Transverse colon (tissue), 4 donors: ENCODE results near the gene DHRS12. TPM values are rescaled to one million over a fixed set of nuclear protein-coding genes. Genes with fewer than 3 reads are reported as not detected.

Experiments used
- DNase-seq: peaks from one replicate; pipeline ENCODE4 v3.0.0-alpha.2; 2019
- H3K27ac ChIP-seq, 4 donors: fragments of 200-600 bp; sonication (generic); 2 replicates each; pipeline ENCODE4 v1.5.1; 2016 to 2018; ENCODE audit warnings: inconsistent platforms in 4 of 4
- H3K27me3 ChIP-seq: fragments of 200-600 bp; sonication (generic); 2 replicates; pipeline ENCODE4 v1.5.1; 2017; ENCODE audit warnings: inconsistent platforms
- H3K36me3 ChIP-seq, 4 donors: fragments of 200-600 bp; sonication (generic); 2 replicates each; pipeline ENCODE4 v1.5.1; 2017 to 2019; ENCODE audit warnings: inconsistent platforms in 4 of 4
- H3K4me1 ChIP-seq, 4 donors: fragments of 200-600 bp; sonication (generic); 2 replicates each; pipeline ENCODE4 v1.5.1; 2017 to 2020; ENCODE audit warnings: inconsistent platforms in 4 of 4
- H3K4me3 ChIP-seq, 4 donors: fragments of 200-600 bp; sonication (generic); 1 replicate in 1 of 4; 2 replicates in 3 of 4; pipeline versions ENCODE4 v1.5.1 to v1.6.1; 2017 to 2019; ENCODE audit warnings: inconsistent platforms in 4 of 4
- H3K9me3 ChIP-seq, 2 donors: fragments of 200-600 bp; sonication (generic); 2 replicates each; pipeline ENCODE4 v1.5.1; 2017 to 2019; ENCODE audit warnings: inconsistent platforms in 2 of 2
- EP300 ChIP-seq: sonication (generic); formaldehyde crosslinking; IDR thresholded peaks from one replicate; pipeline ENCODE4 v1.6.1; 2017; ENCODE audit warnings: antibody characterized with exemption, low read depth
- POLR2A ChIP-seq: fragments of 450-650 bp; IDR thresholded peaks from one replicate; pipeline ENCODE4 v1.6.1; 2016; ENCODE audit warnings: antibody characterized with exemption, mild to moderate bottlenecking, moderate library complexity
- POLR2AphosphoS5 ChIP-seq, 3 donors: sonication (generic); formaldehyde crosslinking; IDR thresholded peaks; one replicate each; pipeline ENCODE4 v1.6.1; 2016; ENCODE audit warnings: antibody characterized with exemption in 3 of 3
- WGBS, 2 donors: methylation state at CpG; one replicate each; pipeline ENCODE4 v1.1.5; 2018; ENCODE audit warnings: low coverage in 1 of 2; 5-methylcytosine and 5-hydroxymethylcytosine counted together
- in situ Hi-C, 4 donors: fragments of 200-750 bp; cut with MboI; loops; one replicate each; pipeline versions ENCODE4 v1.15.0 to v1.15.1; 2017; ENCODE audit warnings: low sequenced_read_pairs in 3 of 4, low pct_ligation_motif_present in 1 of 4, low pct_unique_long_range_greater_than_20kb in 1 of 4
- intact Hi-C: fragments of 100-400 bp; cut with DNase I; formaldehyde crosslinking; loops from one replicate; pipeline ENCODE4 v1.15.1; 2023; ENCODE audit warnings: low total_unique reads
- total RNA-seq, 4 donors: library from RNA; depleted of rRNA; stranded (reverse); fragments of >200 nt; gene quantifications; one replicate each; pipeline ENCODE4 v1.1.0, GENCODE V29; 2016
- TF ChIP-seq, protein P1 (sequence below), 5 experiments: fragments of 200-600 bp in 3 of 5; fragments of 450-650 bp in 2 of 5; sonication (generic) in 3 of 5; IDR thresholded peaks; 1 replicate in 2 of 5; 2 replicates in 3 of 5; pipeline ENCODE4 v1.5.1; 2016 to 2017; ENCODE audit warnings: antibody characterized with exemption in 5 of 5, inconsistent platforms in 3 of 5, mild to moderate bottlenecking in 2 of 5, moderate library complexity in 1 of 5

The DHRS12 gene
- total RNA-seq, 4 donors from 2014 or later, result 5.2 to 17.8 (median 13.5) TPM

GRCh38 chr13:51819544-51819943, 15.6 kb upstream of the DHRS12 start:
- in situ Hi-C loops, result loop anchor here in 1 of 4 donors (25.0 kb wide), 2 partner anchors 318 to 618 kb away; partner anchors contain the start of gene NEK5
- TF ChIP-seq, protein P1, sequence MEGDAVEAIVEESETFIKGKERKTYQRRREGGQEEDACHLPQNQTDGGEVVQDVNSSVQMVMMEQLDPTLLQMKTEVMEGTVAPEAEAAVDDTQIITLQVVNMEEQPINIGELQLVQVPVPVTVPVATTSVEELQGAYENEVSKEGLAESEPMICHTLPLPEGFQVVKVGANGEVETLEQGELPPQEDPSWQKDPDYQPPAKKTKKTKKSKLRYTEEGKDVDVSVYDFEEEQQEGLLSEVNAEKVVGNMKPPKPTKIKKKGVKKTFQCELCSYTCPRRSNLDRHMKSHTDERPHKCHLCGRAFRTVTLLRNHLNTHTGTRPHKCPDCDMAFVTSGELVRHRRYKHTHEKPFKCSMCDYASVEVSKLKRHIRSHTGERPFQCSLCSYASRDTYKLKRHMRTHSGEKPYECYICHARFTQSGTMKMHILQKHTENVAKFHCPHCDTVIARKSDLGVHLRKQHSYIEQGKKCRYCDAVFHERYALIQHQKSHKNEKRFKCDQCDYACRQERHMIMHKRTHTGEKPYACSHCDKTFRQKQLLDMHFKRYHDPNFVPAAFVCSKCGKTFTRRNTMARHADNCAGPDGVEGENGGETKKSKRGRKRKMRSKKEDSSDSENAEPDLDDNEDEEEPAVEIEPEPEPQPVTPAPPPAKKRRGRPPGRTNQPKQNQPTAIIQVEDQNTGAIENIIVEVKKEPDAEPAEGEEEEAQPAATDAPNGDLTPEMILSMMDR (IDR thresholded peaks at IDR 0.05), result no peak
- no peak for TF ChIP-seq EP300
- no peak for TF ChIP-seq POLR2AphosphoS5 (IDR thresholded peaks at IDR 0.05)
- no peak for TF ChIP-seq POLR2A
- H3K36me3 ChIP-seq, result no peaks in the 10 kb centered on the region
- H3K4me3 ChIP-seq, result no peak overlapping the region
- no peaks in the 10 kb centered on the region for H3K9me3 ChIP-seq
- intact Hi-C loops, result no loop called here
- WGBS, 2 donors, result 85% methylated on average over 3 of the region's 3 CpGs; no CpG with 5 or more reads in 1 of the 2 donors
- H3K4me1 ChIP-seq, result peaks cover 5 to 13% (median 10%) of the 10 kb centered on the region in 4 donors
- H3K27ac ChIP-seq, result no peak overlapping the region
- no peaks in the 10 kb centered on the region for H3K27me3 ChIP-seq
- DNase-seq, result no peak

DNA sequence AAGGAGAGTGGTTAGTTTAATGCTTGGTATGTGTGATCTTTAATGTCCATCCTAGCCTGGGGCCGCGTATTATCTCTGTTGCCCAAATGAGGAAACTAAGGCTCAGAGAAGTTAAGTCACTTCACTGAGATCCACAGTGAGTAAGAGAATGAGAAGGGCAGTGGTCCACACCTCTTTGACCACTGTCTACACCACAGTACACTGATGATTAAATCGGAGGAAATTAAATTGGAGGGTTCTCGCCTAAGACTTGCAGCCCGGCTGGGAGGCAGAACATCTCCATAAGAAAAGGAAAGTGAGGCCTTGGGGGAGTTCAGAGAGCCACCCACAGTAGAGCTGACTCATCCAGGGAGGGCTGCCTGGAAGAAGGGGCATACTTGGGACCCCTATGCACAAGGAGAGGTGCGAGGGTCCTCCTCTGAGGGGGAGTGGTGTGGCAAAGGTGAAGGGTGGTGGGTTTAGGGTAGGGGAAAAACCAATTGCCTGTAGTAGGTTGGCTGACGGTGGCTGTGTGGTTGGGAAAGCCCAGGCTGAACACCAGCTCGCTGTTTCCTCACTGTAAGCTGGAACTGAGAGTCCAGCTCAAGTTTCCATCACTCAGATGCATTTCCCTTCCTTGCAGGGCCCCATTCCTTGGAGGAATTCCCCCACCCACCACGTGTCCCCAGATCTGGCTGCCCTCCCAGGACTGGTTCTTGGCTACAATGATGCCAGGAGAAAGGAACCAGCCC, 15.0 kb upstream of the DHRS12 start:
- DNase-seq, result no peak
- no peak overlapping the region for H3K27ac ChIP-seq
- no peak for TF ChIP-seq EP300
- TF ChIP-seq POLR2A, result no peak
- TF ChIP-seq, protein P1 (IDR thresholded peaks at IDR 0.05), result no peak
- TF ChIP-seq POLR2AphosphoS5 (IDR thresholded peaks at IDR 0.05), result no peak
- in situ Hi-C loops (loop anchor here in 1 of 4 donors (25.0 kb wide), 2 partner anchors 318 to 618 kb away; partner anchors contain the start of gene NEK5), intact Hi-C loops (no loop called here)
- no peaks in the 10 kb centered on the region for H3K9me3 ChIP-seq
- H3K4me3 ChIP-seq, result no peak overlapping the region
- H3K4me1 ChIP-seq, result peaks cover 5 to 13% (median 10%) of the 10 kb centered on the region in 4 donors
- H3K36me3 ChIP-seq, result no peaks in the 10 kb centered on the region
- 75% methylated on average over 9 of the region's 9 CpGs; no CpG with 5 or more reads in 1 of the 2 donors for WGBS, 2 donors
- no peaks in the 10 kb centered on the region for H3K27me3 ChIP-seq

- no peak overlapping the region for H3K27ac ChIP-seq
- no peak for DNase-seq
- WGBS, 2 donors, result 95 to 96% methylated on average over 4 of the region's 4 CpGs
- no peaks in the 10 kb centered on the region for H3K36me3 ChIP-seq
- intact Hi-C loops, result no loop called here
- no peak overlapping the region for H3K4me3 ChIP-seq
- TF ChIP-seq POLR2A (no peak), POLR2AphosphoS5 (IDR thresholded peaks at IDR 0.05) (no peak), EP300 (no peak)
- TF ChIP-seq, protein P1 (IDR thresholded peaks at IDR 0.05), result no peak
- in situ Hi-C loops, result loop anchor here in 1 of 4 donors (25.0 kb wide), 2 partner anchors 319 to 619 kb away; partner anchors contain the start of gene NEK5
- peaks cover 5 to 13% (median 10%) of the 10 kb centered on the region in 4 donors for H3K4me1 ChIP-seq
- no peaks in the 10 kb centered on the region for H3K27me3 ChIP-seq
- H3K9me3 ChIP-seq, result no peaks in the 10 kb centered on the region
Measured at GRCh38 chr13:51818276-51818675, 14.3 kb upstream of the DHRS12 start.

DNA sequence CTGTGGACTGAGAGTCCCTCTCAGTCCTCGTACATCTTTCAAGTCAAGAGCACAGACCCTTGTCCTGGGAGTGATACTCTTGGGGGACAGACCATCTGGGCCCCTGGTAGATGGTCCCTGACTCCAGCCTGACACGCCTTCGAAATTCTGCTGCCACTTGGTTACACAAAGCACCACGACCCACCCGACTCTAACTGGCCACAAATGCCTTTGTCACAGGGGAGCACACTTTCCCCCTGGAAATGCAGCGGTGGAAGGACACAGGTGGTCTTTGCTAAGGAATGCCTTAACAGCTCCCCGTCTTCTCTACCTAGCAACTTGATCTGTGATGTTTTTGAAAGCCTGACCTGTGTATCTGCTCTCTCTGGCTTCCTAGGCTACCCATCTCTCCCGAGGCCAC, 13.8 kb upstream of the DHRS12 start:
- H3K9me3 ChIP-seq, result no peaks in the 10 kb centered on the region

More for the DNA sequence above, 13.8 kb upstream of the DHRS12 start:
- WGBS, 2 donors, result 85% methylated on average over 8 of the region's 8 CpGs; no CpG with 5 or more reads in 1 of the 2 donors
- TF ChIP-seq EP300, result no peak
- TF ChIP-seq, protein P1 (IDR thresholded peaks at IDR 0.05), result no peak
- TF ChIP-seq POLR2A, result no peak
- TF ChIP-seq POLR2AphosphoS5 (IDR thresholded peaks at IDR 0.05), result no peak
- intact Hi-C loops (no loop called here), in situ Hi-C loops (loop anchor here in 1 of 4 donors (25.0 kb wide), 2 partner anchors 320 to 620 kb away; partner anchors contain the start of gene NEK5)
- DNase-seq, result no peak
- peaks cover 5 to 13% (median 10%) of the 10 kb centered on the region in 4 donors for H3K4me1 ChIP-seq
- H3K27me3 ChIP-seq, result no peaks in the 10 kb centered on the region
- no peak overlapping the region for H3K4me3 ChIP-seq
- H3K36me3 ChIP-seq, result no peaks in the 10 kb centered on the region
- no peak overlapping the region for H3K27ac ChIP-seq
